HG03442 (cell line): ENCODE results near the gene EMC10.

ENCODE experiments used
- ATAC-seq: cut with Tn5 transposase; IDR thresholded peaks from one replicate; pipeline ENCODE4 v1.9.1; 2021; ENCODE audit warnings: mild to moderate bottlenecking, moderate library complexity; ENCODE audit not compliant: unreplicated experiment

The EMC10 gene

DNA sequence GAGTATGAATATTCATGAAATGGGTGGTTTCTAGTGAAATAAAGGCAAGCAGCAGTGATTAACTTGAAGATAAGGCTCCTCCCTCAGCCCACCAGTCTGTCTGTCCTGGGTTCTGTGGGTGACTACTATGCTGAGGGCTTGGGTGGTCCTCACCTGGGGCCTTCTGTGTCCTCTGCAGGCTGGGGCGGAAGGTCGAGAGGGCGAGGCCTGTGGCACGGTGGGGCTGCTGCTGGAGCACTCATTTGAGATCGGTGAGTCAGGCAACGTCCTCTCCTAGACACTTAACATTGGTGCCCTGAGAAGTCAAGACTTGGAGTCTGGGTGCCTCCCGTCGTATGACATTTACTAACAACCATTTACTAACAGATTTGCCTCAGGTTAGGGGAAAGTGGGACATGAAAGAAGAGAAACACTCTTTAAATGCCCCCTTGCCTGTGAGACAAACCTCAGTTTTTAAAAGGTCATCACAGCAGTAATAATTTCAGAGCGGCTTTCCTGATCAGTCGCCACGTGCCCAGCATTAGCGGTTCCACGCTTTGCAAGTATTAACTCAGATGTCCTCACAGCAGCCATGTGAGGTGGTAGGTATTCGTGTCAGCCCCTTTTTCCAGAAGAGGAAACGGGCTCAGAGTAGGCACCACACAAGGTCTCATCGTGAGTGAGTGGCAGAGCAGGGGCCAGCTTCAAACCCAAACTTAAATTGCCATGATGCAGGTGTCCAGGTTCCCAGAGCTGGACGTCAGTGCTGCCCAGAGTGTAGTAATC lies 1.6 kb downstream of the EMC10 start:
- ATAC-seq: no peak

DNA sequence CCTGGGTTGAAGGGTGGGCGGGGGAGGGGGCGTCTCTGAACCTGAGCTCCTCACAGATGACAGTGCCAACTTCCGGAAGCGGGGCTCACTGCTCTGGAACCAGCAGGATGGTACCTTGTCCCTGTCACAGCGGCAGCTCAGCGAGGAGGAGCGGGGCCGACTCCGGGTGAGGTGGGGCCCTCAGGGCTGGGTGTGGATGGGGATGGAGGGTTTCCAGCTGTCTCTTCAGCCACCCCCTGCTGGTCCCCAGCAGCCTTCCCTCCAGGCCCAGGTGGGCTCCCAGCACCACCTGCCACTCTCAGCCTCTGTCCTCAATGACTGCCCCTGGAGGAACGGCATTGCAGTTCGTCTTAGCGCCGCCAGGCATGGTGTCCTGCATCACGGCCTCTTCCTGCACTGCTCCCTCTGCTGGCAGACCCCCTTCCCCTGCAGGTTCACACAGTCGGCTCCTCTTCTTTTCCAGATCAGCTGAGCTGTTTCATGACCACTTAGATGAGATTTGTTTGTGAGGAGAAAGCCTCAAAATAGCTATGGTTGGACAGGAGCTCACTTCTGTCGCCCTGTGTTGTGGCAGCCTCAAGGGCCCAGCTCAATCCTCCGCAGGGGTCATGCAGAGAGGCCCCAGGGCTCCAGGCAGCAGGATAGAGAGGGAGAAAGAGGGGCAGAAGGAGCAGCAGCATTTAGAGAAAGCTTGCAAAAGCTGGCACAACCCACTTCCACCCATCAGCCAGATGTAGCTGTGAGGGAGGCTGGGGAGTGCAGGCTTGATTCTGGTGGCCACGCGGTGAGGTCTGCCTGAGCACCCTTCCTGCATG lies 2.8 kb downstream of the EMC10 start:
- ATAC-seq: no peak

DNA sequence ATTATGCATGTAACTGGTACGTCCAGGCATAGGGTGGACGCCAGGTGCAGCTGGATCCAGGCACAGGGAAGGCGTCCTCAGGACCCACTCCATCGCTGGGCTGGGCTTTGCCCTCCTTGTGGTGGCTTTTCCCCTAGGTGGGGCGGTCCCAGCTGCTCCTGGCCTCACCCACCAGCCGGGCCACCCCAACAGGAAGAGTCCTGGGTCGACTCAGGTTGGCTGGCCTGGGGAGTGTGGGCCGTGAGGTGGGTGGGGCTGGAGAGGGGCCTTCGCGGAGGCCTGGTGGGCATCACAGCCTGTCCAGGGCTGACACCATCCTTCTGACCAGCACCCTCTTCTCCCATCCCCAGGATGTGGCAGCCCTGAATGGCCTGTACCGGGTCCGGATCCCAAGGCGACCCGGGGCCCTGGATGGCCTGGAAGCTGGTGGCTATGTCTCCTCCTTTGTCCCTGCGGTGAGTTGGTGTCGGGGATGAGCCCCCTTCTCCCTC lies 3.5 kb downstream of the EMC10 start:
- no peak for ATAC-seq

DNA sequence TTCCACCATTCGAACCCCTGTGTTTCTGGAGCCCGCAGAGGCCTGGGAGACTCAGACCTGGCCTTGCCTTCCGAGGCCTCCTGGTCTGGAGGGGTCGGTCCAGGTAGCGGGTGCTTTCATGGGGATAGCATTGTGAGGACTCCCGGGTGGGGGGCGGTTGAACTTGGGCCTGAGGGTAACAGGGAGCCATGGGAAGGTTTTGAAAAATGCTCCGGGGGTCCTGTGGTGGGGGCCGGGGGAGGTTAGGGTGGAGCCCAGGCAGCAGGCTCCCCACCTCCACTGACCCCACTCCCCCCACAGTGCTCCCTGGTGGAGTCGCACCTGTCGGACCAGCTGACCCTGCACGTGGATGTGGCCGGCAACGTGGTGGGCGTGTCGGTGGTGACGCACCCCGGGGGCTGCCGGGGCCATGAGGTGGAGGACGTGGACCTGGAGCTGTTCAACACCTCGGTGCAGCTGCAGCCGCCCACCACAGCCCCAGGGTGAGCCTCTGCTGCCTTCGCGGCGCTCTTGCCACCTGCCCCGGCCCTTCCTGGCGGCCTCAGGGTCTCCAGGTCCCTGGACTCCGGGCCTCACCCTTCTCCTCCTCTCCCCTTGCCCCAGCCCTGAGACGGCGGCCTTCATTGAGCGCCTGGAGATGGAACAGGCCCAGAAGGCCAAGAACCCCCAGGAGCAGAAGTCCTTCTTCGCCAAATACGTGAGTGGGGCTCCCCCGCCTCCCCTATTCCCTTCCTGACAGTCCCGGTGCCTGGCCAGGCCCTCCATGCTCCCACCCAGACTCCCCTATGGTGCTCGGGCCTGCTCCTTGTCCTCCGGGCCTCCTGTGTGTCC lies 4.2 kb downstream of the EMC10 start:
- no peak for ATAC-seq

DNA sequence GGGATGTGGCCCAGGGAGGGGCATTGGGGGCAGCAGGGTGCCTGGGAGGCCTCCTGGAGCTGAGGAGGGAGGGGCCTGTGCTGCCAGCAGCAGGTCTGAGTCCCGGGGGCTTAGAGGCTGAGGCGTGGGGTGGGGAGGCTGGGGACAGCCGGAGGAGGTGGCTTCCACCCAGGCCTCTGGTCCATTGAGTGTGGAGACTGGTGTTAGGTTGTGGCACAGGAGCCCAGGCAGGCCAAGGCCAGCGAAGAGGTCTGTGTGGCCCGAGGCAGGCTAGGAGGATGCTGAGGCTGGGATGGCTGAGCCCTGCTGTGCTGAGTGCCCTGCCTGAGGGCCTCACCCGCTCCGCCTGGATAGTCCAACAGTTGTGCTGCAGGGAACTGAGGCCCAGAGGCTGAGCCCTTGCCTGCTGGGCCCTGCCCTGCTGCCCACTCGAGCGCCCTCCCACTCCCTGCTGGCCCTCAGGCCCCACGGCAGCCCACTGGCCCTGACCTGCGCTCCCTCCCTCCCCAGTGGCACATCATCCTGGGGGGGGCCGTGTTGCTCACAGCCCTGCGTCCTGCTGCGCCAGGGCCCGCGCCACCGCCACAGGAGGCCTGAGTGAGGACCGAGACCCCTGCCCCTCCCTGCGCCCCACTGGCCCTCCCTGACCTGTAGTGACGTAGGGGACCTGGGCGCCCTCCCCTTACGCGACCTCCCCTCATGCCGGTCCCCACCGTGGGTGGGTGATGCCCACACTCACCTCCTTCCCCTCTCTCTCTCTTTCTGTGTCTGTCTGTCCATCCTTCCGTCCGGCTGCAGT lies 5.2 kb downstream of the EMC10 start:
- no peak for ATAC-seq

- ATAC-seq: no peak
Measured at GRCh38 chr19:50482271-50482855, 6.1 kb downstream of the EMC10 start.

DNA sequence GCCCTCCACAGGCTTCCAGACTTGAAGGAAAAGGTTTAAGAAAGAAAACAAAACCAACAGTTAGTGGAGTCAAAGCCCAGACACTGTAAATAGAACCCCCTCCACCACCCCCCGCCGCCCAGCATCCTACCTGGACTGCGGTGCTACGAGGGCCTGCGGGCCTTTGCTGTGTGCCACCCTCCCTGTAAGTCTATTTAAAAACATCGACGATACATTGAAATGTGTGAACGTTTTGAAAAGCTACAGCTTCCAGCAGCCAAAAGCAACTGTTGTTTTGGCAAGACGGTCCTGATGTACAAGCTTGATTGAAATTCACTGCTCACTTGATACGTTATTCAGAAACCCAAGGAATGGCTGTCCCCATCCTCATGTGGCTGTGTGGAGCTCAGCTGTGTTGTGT lies 6.6 kb downstream of the EMC10 start:
- no peak for ATAC-seq

- ATAC-seq: no peak
Measured at GRCh38 chr19:50485284-50485955, 9.1 kb downstream of the EMC10 start.

DNA sequence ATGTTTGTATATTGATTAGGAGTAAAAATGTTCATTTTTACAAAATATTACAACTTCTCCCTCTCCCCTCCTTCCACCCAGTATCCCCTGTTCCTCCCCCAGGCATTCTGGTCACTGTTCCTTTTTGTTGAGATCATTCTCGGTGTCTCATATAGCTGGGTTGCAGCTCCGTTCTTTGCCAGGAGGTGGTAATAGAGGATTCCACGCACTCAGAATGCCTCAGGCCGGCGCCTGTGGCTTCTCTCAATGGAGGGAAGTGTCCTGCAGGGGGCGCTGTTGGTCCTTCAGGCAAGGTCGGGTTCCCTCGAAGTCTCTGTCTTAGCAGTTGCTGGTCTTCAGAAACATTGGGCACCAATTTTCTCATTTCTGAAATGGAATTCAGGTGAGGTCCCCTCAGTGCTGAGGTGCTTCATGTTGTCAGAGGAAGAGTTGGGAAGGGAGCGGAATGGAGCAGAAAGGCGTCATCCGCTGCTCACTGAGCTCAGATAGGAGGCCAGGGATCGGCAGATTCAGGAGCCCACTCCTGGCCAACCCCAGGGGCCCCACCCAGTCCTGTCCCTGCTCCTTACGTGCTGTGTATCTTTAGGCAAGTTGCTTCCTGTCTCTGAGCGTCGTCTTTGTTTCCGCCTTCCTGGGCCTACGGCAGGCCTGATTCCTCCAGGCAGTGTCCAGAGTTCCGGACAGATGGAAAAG lies 10.7 kb downstream of the EMC10 start:
- ATAC-seq: no peak

DNA sequence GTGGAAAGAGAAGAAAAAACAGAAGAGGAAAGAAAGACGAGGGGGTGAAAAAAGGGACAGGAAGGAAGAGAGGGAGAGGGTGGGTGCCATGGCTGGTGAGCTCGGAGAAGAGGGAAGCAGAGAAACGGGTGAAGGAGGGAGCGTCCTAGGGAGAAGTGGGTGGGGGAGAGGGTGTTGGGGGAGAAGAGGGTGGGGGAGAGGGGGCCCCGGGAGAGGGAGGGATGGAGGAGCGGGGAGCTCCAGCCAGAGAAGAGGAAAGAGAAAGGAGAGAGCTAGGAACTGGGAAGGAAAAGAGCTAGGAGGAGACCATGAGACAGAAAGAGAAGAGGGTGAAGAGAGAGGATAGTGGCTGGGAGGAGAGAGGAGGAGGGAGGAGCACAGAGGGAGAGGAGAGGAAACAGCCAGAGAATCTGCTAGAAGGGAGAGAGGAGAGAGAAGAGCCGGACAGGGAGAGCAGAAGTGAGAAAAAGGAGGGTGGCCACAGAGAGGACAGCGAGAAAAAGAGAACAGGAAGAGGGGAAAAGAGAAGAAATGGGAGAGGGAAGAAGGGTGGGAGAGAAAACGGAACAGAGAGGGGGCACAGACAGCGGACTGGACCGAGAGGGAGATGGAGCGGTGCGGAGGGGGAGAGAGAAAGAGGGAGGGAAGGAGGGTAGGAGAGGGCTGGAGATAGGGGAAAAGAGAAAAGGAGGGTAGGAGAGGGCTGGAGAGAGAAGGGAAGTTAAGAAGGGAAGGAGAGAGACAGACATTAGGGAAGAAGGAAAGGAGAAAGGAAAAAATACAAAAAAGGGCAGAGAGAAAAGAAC lies 12.3 kb downstream of the EMC10 start:
- ATAC-seq: no peak

GRCh38 chr19:50489461-50490011 lies 13.2 kb downstream of the EMC10 start:
- no peak for ATAC-seq

DNA sequence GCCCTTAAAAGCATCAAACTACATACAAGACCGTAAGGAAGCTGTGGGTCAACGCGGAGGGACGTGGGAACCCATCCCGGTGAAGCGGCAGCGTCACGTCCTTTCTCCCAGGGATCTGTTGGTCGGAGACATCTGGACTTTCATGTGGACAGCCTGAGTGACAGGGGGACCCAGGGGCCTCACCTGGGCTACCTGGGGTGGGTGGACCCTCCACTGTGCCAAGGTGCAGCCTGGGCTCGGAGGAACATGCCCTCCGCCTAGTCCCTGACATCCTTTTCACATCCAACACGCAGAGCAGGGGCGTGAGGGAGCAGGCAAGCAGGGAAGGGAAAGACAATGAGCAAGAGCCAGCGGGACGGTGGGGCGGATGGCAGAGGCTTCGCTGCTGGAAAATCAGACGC lies 14.1 kb downstream of the EMC10 start:
- ATAC-seq: no peak

DNA sequence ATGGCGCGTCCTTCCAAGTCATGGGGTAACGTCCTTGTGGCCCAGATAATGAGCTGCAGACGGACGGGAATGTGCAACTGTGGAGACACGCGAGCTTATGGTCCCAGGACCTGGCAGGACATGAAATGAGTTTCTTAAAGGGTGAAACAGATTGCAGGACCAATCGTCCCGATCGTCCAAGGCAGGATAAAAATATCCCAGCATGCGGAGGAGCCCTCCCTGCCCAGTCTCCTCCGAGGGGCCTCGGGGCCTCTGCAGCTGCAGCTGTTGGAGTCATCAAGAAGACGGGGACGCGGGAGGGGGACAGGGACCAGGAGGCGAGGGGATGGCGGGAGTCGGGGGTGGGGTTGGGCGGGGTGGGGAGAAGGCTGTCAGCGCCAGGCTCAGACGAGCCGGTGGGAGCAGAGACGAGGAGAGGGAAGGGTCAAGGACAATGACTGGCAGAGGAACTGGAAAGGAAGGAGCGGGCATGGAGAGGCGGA lies 14.7 kb downstream of the EMC10 start:
- no peak for ATAC-seq

DNA sequence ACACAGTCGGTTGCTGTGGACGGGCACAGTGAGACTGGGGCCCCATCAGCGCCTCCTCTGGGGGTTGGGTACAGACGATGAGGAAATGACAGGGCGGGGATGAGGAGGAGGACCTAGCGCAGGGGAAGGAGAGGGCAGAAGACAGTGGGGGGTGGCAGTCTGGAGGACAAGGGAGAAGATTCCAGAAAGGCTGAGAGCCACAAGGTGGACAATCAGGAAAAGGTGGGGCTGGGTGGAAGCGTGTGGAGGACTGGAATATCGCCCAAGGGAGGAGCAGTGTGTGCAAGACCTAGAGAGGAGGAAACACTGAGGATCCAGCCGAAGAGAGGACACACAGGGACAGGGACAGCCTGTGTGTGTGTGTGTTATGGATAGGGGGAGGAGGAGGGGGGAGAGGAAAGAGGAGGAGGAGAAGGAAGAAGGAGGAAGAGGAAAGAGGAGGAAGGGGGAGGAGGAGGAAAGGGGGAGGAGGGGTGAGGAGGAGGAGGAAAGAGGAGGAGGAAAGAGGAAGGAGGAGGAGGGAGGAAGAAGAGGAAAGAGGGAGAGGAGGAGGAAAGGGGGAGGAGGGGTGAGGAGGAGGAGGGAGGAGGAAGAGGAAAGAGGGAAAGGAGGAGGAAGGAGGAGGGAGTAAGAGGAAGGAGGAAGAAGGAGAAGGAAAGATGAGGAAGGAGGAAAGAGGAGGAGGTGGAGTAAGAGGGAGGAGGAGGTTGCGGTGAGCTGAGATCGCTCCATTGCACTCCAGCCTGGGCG lies 16.2 kb downstream of the EMC10 start:
- no peak for ATAC-seq

DNA sequence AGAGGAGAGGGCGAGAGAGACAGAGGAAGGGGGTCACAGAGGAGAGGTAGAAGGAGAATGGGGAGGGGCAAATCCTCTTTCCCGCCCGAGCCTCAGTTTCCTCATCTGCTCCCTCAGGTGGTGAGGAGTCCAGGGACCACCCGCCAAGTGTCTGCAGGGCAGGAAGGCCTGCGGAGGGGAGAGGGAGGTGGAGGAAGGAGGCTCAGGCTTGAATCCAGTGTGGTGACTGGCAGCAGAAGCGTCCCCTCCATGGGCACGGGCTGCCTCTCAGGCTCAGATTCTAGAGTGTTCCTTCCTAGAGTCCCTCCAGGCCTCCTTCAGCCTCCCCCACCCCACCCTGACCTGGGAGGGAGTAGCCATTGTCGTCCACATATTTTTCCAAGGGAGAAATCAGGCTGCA lies 16.9 kb downstream of the EMC10 start:
- no peak for ATAC-seq

- ATAC-seq: no peak
Measured at GRCh38 chr19:50494186-50495019, 18.1 kb downstream of the EMC10 start.
